SK-N-SH (cell line): ENCODE results near the gene ADAMTS2.

Experiments used
- CTCF ChIP-seq: fragments of 200-600 bp; sonication (generic); IDR thresholded peaks from 2 replicates; pipeline ENCODE4 v1.6.1; 2017; ENCODE audit warnings: antibody characterized with exemption, mild to moderate bottlenecking, moderate library complexity
- EP300 ChIP-seq, 2 experiments: IDR thresholded peaks; 2 replicates each; pipeline versions ENCODE4 v1.4.0 to v1.6.1; 2012; ENCODE audit warnings: borderline replicate concordance in 1 of 2, low read depth in 1 of 2, low read length in 1 of 2
- JUND ChIP-seq: IDR thresholded peaks from 2 replicates; pipeline ENCODE4 v1.4.0; 2012
- RAD21 ChIP-seq: IDR thresholded peaks from 2 replicates; pipeline ENCODE4 v1.6.1; 2012; ENCODE audit warnings: mild to moderate bottlenecking, low read length
- REST ChIP-seq: IDR thresholded peaks from 2 replicates; pipeline ENCODE4 v1.6.1; 2012; ENCODE audit warnings: mild to moderate bottlenecking, low read depth, low read length, moderate library complexity
- SMC3 ChIP-seq: IDR thresholded peaks from 2 replicates; pipeline ENCODE4 v1.6.1; 2012; ENCODE audit warnings: low read depth, low read length, improper control_type of control experiment

- TF ChIP-seq SMC3 = no peak
- no peak for TF ChIP-seq RAD21
- TF ChIP-seq CTCF = no peak
- TF ChIP-seq EP300 (IDR thresholded peaks at IDR 0.05; ENCODE audit: borderline replicate concordance in 1 of 2, low read depth in 1 of 2, low read length in 1 of 2) = no peak
- no peak for TF ChIP-seq JUND
- no peak for TF ChIP-seq REST
Observed at GRCh38 chr5:179374506-179375235, 29.4 kb upstream of the ADAMTS2 start.
